Measurements from ENCODE around the gene UGT1A8.

- TF ChIP-seq CTCF (IDR thresholded peaks at IDR 0.05) (no peak), POLR2A (IDR thresholded peaks at IDR 0.05) (no peak)
Measured at GRCh38 chr2:233655043-233655442, 37.6 kb downstream of the UGT1A8 start.
